Measurements from ENCODE around the gene RNASE13.

DNA sequence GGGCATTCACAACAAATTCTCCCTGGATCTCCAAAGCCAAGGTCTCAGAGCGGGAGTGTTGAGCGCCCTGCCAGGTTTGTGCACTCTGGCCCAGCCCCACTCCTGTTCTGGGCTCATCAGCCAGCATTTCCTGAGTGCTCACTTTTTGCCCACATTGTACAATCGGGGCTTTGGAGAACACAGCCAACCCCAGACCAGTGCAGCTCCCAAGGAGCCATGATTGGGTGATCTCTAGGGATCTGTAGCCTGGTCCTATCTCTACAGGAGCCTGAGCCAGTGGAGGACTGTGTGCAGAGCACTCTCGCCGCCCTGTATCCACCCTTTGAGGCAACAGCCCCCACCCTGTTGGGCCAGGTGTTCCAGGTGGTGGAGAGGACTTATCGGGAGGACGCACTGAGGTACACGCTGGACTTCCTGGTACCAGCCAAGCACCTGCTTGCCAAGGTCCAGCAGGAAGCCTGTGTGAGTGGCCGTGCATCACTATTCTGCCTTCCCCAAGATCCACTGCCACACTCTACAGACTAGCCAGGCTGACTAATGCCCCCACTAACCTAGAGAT is 38.3 kb upstream of the RNASE13 start:
- TF ChIP-seq, protein P1, sequence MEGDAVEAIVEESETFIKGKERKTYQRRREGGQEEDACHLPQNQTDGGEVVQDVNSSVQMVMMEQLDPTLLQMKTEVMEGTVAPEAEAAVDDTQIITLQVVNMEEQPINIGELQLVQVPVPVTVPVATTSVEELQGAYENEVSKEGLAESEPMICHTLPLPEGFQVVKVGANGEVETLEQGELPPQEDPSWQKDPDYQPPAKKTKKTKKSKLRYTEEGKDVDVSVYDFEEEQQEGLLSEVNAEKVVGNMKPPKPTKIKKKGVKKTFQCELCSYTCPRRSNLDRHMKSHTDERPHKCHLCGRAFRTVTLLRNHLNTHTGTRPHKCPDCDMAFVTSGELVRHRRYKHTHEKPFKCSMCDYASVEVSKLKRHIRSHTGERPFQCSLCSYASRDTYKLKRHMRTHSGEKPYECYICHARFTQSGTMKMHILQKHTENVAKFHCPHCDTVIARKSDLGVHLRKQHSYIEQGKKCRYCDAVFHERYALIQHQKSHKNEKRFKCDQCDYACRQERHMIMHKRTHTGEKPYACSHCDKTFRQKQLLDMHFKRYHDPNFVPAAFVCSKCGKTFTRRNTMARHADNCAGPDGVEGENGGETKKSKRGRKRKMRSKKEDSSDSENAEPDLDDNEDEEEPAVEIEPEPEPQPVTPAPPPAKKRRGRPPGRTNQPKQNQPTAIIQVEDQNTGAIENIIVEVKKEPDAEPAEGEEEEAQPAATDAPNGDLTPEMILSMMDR (IDR thresholded peaks at IDR 0.05), result no peak
- no peak for TF ChIP-seq EP300 (IDR thresholded peaks at IDR 0.05)
